Testis (tissue), 2 donors: Measurements from ENCODE around the gene NEUROD2.

Experiments used
- POLR2A ChIP-seq: fragments of 450-650 bp; IDR thresholded peaks from one replicate; pipeline ENCODE4 v1.6.1; 2017; ENCODE audit warnings: antibody characterized with exemption, mild to moderate bottlenecking, moderate library complexity
- TF ChIP-seq, protein P1 (sequence below), 3 experiments: fragments of 450-650 bp in 2 of 3; fragments of 200-600 bp in 1 of 3; sonication (generic) in 1 of 3; IDR thresholded peaks; one replicate each; pipeline ENCODE4 v1.5.1; 2016 to 2019; ENCODE audit warnings: antibody characterized with exemption in 3 of 3, mild to moderate bottlenecking in 2 of 3, moderate library complexity in 1 of 3

DNA sequence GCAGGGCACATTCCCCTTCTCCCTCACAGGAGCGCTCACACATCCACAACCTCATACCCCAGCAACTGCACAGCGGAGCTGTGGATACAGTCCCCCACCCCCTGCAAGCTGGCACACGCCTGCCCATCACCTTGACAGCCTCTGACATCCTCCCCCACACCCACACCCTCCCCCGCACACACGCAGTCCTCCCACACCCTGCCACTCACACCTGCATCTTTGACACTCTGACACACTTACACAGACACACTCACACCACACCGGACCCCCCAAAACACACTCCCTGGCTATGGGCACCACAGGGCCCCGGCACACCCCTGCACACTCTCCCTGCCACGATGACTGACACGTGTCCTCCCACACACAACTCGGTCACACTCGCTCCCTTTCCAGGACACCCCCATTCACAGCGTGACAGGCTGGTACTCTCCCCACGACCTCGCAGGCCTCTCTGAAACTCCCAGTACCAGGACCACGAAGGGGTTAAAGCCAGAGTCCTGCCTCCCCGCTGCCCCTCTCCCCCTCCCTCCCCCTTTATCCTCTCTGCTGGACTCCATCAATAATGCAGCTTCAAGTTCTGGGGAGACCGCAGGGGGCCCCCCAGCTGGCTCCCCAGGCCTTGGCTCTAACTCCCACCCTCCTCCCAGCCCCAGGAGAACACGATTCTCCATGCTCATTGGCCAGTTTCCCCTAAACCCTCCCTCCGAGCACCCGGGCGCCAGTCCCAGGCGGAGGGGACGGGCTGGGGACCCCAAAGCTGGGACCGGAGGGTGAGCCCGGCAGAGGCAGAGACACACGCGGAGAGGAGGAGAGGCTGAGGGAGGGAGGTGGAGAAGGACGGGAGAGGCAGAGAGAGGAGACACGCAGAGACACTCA, 18.7 kb upstream of the NEUROD2 start, which contains the start of gene PPP1R1B:
- TF ChIP-seq POLR2A, result no peak
- TF ChIP-seq, protein P1, sequence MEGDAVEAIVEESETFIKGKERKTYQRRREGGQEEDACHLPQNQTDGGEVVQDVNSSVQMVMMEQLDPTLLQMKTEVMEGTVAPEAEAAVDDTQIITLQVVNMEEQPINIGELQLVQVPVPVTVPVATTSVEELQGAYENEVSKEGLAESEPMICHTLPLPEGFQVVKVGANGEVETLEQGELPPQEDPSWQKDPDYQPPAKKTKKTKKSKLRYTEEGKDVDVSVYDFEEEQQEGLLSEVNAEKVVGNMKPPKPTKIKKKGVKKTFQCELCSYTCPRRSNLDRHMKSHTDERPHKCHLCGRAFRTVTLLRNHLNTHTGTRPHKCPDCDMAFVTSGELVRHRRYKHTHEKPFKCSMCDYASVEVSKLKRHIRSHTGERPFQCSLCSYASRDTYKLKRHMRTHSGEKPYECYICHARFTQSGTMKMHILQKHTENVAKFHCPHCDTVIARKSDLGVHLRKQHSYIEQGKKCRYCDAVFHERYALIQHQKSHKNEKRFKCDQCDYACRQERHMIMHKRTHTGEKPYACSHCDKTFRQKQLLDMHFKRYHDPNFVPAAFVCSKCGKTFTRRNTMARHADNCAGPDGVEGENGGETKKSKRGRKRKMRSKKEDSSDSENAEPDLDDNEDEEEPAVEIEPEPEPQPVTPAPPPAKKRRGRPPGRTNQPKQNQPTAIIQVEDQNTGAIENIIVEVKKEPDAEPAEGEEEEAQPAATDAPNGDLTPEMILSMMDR (IDR thresholded peaks at IDR 0.05), result no peak
